ENCODE measurements around the gene KCNJ13.

DNA sequence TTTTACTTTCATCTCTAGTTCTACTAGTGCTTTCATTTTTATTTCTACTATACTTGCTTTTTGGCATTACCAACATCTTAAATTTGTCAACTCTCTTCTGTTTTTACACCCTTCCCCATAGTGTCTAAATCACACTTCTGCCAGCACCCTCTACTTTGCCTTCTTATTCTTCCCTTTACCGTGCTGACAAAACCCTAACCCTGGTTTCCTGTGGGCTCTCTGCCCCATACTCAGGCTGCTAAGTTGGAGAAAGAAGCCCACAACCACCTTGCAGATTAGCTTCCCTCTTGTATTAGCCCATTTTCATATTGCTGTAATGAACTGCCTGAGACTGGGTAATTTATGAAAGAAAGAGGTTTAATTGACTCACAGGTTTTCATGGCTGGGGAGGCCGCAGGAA lies 54.5 kb downstream of the KCNJ13 start:
- TF ChIP-seq, protein P1, sequence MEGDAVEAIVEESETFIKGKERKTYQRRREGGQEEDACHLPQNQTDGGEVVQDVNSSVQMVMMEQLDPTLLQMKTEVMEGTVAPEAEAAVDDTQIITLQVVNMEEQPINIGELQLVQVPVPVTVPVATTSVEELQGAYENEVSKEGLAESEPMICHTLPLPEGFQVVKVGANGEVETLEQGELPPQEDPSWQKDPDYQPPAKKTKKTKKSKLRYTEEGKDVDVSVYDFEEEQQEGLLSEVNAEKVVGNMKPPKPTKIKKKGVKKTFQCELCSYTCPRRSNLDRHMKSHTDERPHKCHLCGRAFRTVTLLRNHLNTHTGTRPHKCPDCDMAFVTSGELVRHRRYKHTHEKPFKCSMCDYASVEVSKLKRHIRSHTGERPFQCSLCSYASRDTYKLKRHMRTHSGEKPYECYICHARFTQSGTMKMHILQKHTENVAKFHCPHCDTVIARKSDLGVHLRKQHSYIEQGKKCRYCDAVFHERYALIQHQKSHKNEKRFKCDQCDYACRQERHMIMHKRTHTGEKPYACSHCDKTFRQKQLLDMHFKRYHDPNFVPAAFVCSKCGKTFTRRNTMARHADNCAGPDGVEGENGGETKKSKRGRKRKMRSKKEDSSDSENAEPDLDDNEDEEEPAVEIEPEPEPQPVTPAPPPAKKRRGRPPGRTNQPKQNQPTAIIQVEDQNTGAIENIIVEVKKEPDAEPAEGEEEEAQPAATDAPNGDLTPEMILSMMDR (IDR thresholded peaks at IDR 0.05), result no peak
- TF ChIP-seq POLR2AphosphoS5 (IDR thresholded peaks at IDR 0.05), result no peak
